ENCODE results near the gene LPAR6.

LPAR6 gene

DNA sequence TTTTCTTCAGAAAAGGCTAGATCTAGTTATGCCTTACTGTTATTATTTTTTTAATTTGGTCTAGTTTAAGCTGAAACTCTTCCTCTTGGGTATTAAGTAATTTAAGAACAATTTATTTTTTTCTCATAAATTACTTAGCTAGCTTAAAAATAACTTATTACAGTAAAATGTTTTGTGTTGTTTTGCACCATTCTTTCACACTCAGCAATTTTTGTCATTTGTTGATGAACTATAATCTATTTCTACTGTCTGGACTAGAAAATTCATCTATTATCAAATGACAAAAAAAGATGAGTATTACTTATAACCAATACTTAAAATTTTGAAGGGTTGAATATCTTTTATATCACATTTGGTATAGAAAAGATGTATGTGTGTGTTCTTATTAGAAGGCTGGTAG is 1.6 kb upstream of the LPAR6 start:
- DNase-seq (ENCODE audit: low read depth), result no peak

- DNase-seq (ENCODE audit: low read depth), result no peak
Measured at GRCh38 chr13:48411841-48412531, 927 bp downstream of the LPAR6 start.

- no peak for DNase-seq (ENCODE audit: low read depth)
Measured at GRCh38 chr13:48411147-48411794, 1.6 kb downstream of the LPAR6 start.

DNA sequence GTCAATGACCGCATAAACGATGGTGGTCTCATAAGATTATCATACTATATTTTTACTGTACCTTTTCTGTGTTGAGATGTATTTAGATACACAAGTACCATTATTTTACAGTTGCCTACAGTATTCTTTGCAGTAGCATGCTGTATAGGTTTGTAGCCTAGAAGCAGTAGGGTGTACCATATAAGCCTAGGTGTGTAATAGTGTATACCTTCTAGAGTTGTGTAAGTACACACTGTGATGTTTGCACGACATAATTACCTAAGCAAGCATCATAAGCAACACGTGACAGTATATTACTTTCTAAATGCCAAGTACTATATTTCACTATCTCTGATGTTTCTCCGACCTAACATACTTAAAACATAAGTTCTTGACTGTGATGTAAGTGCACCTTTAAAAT is 2.7 kb downstream of the LPAR6 start:
- no peak for DNase-seq (ENCODE audit: low read depth)

DNA sequence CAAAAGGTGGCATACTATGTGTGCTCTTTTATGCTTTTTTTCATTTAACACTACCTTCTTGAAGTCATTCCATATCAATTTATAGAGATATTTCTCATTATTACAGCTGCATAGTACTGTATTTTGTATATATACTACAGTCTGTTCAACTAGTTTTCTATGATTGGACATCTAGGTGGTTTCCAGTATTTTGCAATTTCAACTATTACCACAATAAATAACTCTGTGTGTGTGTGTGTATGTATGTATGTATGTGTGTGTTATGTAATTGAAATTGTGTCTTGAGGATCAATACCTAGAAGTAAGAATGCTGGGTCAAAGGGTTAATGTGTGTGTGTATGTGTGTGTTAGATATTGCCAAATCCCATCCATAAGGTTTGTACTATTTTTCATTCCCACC is 7.0 kb downstream of the LPAR6 start:
- DNase-seq (ENCODE audit: low read depth), result no peak

DNA sequence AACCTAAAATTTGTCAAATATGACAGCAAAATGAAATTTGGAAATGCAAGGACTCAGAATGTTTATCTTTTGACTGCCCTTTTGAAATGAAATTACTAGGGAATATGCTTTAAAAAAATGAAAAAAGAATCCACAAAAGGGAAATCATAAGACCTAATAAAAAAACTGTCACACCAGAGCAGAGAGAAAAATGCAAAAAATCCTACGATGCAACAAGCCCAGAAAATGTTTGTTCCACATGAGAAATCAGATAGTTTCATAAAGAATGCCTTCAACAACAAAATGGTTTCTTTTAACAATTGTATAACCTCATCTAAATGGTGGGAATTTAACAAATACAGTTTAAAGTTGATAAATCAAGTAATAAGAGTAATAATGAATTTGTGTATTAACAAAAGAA is 8.0 kb downstream of the LPAR6 start:
- DNase-seq (ENCODE audit: low read depth), result no peak

DNA sequence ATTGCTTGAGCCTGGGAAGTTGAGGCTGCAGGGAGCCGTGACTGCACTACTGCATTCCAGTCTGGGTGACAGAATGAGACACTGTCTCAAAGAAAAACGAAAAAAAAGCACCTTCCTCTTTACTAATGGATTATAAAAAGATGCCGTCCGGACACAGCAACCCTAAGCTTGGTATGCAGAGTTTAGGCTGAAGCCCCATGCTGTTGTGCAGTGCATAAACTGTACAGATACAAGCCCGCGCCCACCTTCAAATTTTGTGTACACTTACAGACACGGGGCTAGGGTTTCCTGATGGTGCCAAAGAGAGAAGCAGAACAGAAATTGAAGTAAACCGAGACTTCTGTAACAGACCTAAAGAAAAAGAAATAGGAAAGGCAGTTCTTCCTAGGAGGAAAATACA is 9.0 kb downstream of the LPAR6 start:
- DNase-seq (ENCODE audit: low read depth), result no peak

GRCh38 chr13:48403151-48403631 is 9.7 kb downstream of the LPAR6 start:
- DNase-seq (ENCODE audit: low read depth), result no peak

- no peak for DNase-seq (ENCODE audit: low read depth)
Measured at GRCh38 chr13:48402325-48402932, 10.5 kb downstream of the LPAR6 start.

- no peak for DNase-seq (ENCODE audit: low read depth)
Measured at GRCh38 chr13:48401480-48401879, 11.4 kb downstream of the LPAR6 start.

DNA sequence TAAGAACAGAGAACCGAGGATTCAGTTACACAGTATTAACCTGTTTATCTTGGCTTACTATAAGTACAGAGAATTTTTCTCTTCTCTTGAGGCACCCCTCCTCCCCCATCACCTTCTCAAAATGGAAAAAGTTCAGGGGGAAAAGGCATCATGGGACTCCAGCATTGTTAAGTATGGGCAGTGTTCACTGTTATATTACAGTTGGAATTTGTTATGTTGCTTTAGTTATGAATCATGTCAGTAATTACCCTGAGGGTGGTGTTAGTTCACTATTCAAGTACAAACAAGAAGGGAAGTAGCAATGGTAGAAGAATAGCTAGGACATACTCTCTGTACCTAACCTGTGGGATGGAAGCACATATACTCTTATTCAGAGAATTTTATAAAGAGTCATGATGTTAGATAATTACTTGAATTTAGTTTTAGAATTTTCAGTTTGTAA is 12.0 kb downstream of the LPAR6 start:
- no peak for DNase-seq (ENCODE audit: low read depth)

DNA sequence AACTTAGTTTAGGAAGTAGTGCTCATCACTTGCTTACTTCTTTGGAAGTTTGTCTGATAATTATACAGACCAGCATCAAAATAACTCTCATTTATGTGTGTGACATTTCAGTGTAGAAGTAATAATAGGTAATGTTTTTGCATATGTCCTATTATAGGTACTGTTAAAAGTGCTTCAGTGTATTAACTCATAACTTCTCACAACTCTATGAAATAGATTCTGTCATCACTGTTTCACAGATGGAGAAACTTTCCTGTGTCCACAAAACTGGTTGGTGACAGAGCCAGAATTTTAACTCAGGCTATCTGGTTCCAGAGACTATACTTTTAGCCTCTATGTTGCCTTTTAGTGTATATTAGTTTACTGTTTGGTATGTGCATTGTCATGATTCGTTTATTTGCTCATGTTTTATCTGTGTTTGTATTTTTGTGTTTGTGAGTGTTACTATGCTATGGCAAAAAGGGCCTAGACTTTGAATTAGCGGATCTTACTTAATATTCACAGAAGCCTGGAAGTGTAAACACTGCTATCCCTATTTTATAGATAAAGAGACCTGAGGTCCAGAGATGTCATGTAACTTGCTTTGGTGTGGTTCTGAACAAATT is 12.7 kb downstream of the LPAR6 start:
- DNase-seq (ENCODE audit: low read depth), result no peak

GRCh38 chr13:48398450-48399095 is 14.3 kb downstream of the LPAR6 start:
- no peak for DNase-seq (ENCODE audit: low read depth)

DNA sequence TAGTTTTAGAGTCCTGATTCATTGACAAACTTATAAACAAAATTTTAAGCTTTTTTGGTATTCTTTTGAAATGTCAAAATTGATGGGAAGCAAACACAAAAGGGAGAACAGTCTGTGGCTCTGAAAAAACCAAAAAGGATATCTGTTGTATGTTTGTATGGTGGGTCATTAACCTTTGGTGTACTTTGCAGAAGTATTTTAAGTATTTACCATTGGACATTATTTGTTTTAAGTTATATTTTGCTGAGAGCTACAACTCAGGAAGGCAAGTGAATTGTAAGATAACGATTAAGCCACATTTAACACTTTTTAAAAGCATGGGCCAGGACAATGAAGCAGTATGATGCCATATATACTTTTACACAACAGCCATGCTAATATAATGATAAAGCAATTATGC is 15.2 kb downstream of the LPAR6 start:
- DNase-seq (ENCODE audit: low read depth), result no peak

DNA sequence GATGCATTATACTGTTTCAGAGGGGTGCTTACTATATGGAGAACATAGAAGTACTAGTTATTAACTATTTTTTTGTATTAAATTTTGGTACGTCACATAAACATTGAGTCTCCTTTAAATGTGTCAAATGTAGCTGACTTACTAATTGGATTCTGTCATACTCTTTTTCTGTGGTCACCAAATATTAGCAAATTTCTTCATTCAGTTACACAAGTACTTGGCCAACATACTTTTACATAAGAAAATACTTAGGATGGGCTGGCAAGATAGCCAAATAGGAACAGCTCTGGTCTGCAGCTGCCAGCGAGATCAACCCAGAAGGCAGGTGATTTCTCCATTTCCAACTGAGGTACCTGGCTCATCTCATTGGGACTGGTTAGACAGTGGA is 19.2 kb downstream of the LPAR6 start:
- no peak for DNase-seq (ENCODE audit: low read depth)

GRCh38 chr13:48393030-48393697 is 19.7 kb downstream of the LPAR6 start:
- DNase-seq (ENCODE audit: low read depth), result no peak

DNA sequence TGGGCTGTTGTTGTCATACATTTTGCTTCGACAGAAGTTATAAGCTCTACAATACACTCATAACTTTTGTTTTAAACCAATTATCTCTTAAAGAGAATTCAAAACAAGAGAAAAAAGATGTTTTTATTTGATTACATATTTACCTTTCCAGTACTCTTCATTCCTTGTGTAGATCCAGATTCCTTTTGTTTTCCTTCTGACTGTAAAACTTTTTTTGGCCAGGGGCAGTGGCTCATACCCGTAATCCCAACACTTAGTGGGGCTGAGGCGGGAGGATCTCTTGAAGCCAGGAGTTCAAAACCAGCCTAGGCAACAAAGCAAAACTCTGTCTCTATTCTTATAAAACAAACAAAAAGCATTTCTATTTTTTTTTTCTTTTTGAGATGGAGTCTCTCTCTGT is 21.7 kb downstream of the LPAR6 start:
- no peak for DNase-seq (ENCODE audit: low read depth)

DNA sequence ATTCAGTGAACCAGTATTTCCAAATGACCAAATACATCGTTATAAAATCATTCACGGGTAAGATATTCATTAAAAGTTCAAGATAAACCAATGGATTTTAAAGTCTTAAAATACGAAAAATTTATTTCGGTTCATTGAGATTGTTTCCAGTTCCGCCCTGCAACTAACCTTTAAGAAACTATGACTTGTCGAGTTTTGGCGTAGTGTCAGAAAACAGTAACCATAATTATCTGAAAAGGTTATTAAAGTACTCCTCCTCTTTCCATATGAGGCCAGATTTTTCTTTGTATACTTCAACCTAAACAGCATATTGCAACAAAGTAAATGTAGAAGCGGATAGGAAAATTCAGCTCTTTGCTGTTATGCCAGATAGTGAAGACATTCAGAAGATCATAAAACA is 26.1 kb downstream of the LPAR6 start:
- no peak for DNase-seq (ENCODE audit: low read depth)

DNA sequence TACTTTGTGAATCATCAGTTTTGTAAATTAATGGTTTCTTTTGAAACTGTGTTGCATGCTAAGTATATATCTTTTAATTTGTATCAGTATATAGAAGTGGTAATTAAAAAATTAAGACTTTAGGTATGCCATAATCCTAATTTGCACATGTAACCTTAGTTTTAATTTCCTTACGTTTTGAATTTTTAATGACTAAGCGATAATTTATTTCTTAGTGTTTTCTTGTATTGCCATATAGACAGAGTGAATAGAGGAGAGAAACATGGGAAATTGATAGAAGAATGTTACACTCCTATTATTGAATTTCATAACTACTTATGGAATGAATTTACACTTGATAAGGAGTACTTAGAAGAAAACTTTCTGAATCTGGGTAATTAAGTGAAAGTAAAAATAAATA is 29.5 kb downstream of the LPAR6 start:
- no peak for DNase-seq (ENCODE audit: low read depth)

GRCh38 chr13:48380581-48380980 is 32.3 kb downstream of the LPAR6 start:
- no peak for DNase-seq (ENCODE audit: low read depth)

DNA sequence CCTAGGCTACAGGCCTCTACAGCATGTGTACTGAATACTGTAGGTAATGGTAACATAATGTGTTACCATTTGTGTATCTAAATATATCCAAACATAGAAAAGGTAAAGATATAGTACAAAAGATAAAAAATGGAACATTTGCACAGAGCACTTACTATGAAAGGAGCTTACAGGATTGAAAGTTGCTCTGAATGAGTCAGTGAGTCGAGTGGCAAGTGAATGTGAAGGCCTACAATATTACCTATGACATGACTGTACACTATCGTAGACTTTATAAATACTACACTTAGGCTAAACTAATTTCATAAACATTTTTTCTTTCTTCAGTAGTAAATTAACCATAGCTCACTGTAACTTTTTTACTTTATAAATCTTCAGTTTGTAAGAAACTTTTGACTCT is 35.1 kb downstream of the LPAR6 start:
- DNase-seq (ENCODE audit: low read depth), result no peak

- DNase-seq (ENCODE audit: low read depth), result no peak
Measured at GRCh38 chr13:48370815-48371214, 42.1 kb downstream of the LPAR6 start.
